CD4-positive, alpha-beta memory T cell (primary cell): Measurements from ENCODE around the gene PDLIM4. TPM values are rescaled to one million over a fixed set of nuclear protein-coding genes. Genes with fewer than 3 reads are reported as not detected.
A peak's percentile ranks its signal among the peaks of the same experiment; 100 is the strongest.

ENCODE experiments used
- CTCF ChIA-PET: fragments of 350-600 bp; sonication (Branson Sonifier 250); formaldehyde crosslinking; loops from one replicate; lab custom pipeline; 2021; ENCODE audit warnings: inconsistent platforms; ENCODE audit not compliant: partially characterized antibody; lab: Charles Lee
- POLR2A ChIA-PET: fragments of 350-600 bp; sonication (Branson Sonifier 250); formaldehyde crosslinking; loops from one replicate; lab custom pipeline; 2021; ENCODE audit not compliant: partially characterized antibody; lab: Charles Lee
- DNase-seq, 5 donors: peaks; one replicate each; pipeline versions ENCODE4 v3.0.0 to v3.0.0-alpha.2; 2020 to 2022; ENCODE audit warnings: mixed read lengths in 1 of 5
- H3K27ac ChIP-seq: one replicate; pipeline ENCODE4 v1.7.0; 2013; ENCODE audit warnings: low read depth, low read length
- H3K27me3 ChIP-seq: 2 replicates; pipeline ENCODE4 v1.7.0; 2013; ENCODE audit warnings: mild to moderate bottlenecking, low read length, moderate library complexity; ENCODE audit not compliant: insufficient read depth
- H3K36me3 ChIP-seq: 2 replicates; pipeline ENCODE4 v1.7.0; 2013; ENCODE audit warnings: mild to moderate bottlenecking, low read length, moderate library complexity; ENCODE audit not compliant: insufficient read depth
- H3K4me1 ChIP-seq: 2 replicates; pipeline ENCODE4 v1.7.0; 2013; ENCODE audit warnings: mild to moderate bottlenecking, low read length, moderate library complexity; ENCODE audit not compliant: insufficient read depth
- H3K4me3 ChIP-seq, 2 donors: one replicate each; pipeline ENCODE4 v1.7.0; 2013; ENCODE audit warnings: low read length in 2 of 2, mild to moderate bottlenecking in 1 of 2
- H3K9me3 ChIP-seq, 2 donors: one replicate each; pipeline ENCODE4 v1.7.0; 2013; ENCODE audit warnings: low read length in 2 of 2, control low read depth in 1 of 2; ENCODE audit not compliant: control insufficient read depth in 1 of 2
- H3K27ac Mint-ChIP-seq, 7 donors: one replicate each; pipeline ENCODE4 v1.8.0; 2020 to 2021; ENCODE audit warnings: mixed read lengths in 7 of 7, mild to moderate bottlenecking in 6 of 7, inconsistent platforms in 3 of 7, moderate library complexity in 3 of 7
- H3K27me3 Mint-ChIP-seq, 2 donors: one replicate each; pipeline ENCODE4 v1.8.0; 2020 to 2021; ENCODE audit warnings: mixed read lengths in 2 of 2
- H3K36me3 Mint-ChIP-seq, 2 donors: one replicate each; pipeline ENCODE4 v1.8.0; 2020 to 2021; ENCODE audit warnings: mixed read lengths in 2 of 2, inconsistent platforms in 1 of 2, mild to moderate bottlenecking in 1 of 2
- H3K4me1 Mint-ChIP-seq, 4 donors: one replicate each; pipeline ENCODE4 v1.8.0; 2020 to 2021; ENCODE audit warnings: mixed read lengths in 4 of 4, mild to moderate bottlenecking in 1 of 4
- H3K4me3 Mint-ChIP-seq, 8 donors: one replicate each; pipeline ENCODE4 v1.8.0; 2020 to 2021; ENCODE audit warnings: mixed read lengths in 8 of 8, mild to moderate bottlenecking in 7 of 8, moderate library complexity in 6 of 8, inconsistent platforms in 3 of 8
- H3K9me3 Mint-ChIP-seq, 8 donors: one replicate each; pipeline ENCODE4 v1.8.0; 2020 to 2021; ENCODE audit warnings: mixed read lengths in 8 of 8, mild to moderate bottlenecking in 5 of 8, inconsistent platforms in 3 of 8, moderate library complexity in 1 of 8
- intact Hi-C: fragments of 100-400 bp; cut with micrococcal nuclease; formaldehyde crosslinking; loops from one replicate; pipeline ENCODE4 v1.15.1; 2023
- polyA plus RNA-seq, 2 donors: library from polyadenylated mRNA; unstranded; fragments of 300-500 nt; fragmentation: Illumina TruSeq; gene quantifications; one replicate each; pipeline ENCODE4 v1.2.3, GENCODE V29; 2021
- total RNA-seq, 2 experiments: library from RNA; stranded (reverse); gene quantifications; one replicate each; pipeline ENCODE4 v1.2.3, GENCODE V29; 2021

The PDLIM4 gene, protein sequence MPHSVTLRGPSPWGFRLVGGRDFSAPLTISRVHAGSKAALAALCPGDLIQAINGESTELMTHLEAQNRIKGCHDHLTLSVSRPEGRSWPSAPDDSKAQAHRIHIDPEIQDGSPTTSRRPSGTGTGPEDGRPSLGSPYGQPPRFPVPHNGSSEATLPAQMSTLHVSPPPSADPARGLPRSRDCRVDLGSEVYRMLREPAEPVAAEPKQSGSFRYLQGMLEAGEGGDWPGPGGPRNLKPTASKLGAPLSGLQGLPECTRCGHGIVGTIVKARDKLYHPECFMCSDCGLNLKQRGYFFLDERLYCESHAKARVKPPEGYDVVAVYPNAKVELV
- not detected for total RNA-seq
- polyA plus RNA-seq = not detected

DNA sequence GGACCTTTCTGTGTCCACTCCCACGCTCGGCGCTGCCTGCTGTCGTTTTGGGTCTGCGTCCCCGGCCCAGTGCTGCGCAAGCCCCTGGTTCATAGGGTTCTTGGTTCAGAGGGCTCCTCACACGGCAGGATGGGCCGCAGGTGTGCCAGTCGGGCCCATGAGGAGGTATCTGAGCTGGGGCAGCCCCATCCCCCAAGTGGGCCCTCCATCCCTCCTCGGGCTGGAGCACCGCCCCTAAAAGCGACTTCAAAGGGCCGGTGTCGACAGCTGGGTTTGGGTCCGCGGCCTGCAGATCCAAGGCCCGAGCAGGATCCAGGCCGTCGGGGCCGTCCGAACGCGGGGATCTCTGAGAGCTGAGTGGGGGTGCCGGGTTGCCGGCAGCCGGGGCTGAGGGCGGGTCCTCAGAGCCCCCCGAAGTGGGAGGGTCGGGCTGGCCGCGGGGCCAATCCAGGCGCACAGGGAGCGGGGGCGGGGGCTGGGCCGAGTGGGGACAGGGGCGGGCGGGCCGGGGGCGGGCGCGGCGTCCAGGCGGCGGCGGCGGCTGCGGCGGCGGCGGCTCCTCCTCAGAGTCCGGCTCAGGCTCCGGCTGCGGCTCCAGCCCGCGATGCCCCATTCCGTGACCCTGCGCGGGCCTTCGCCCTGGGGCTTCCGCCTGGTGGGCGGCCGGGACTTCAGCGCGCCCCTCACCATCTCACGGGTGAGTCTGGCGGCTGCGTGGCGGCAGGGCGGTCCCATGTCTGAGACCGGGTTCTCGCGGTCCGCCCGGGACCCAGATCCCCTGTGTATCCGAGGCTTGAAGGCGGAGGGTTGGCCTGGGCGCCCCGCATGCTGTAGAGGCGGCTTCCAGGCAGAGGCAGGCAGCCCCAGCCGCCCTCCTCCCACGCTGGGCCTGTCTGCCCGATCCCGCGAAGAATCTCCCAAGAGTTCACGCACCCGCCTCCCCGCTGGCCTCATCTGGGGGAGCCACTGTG lies at the start of gene PDLIM4:
TSS of gene PDLIM4 (plus strand) at position 566 of the 971 bp plus-strand sequence. CDS start at position 605, 39 bp downstream.
- H3K4me3 ChIP-seq = no peak within 1 kb of the TSS
- H3K36me3 Mint-ChIP-seq = no peaks in the 10 kb centered on the region
- ChIA-PET CTCF (no interaction called here), POLR2A (no interaction called here)
- peaks cover 4% of the 10 kb centered on the region for H3K27me3 ChIP-seq
- H3K27me3 Mint-ChIP-seq = peaks cover 9 to 22% of the 10 kb centered on the region in 2 donors
- H3K36me3 ChIP-seq = no peaks in the 10 kb centered on the region
- H3K4me1 Mint-ChIP-seq = peaks cover 0 to 4% (median under 1%) of the 10 kb centered on the region in 4 donors
- peak within 1 kb of the TSS in 3 of 8 donors; percentile 43 to 73 (median 57) for H3K4me3 Mint-ChIP-seq
- H3K27ac ChIP-seq = no peak within 1 kb of the TSS
- H3K4me1 ChIP-seq = no peaks in the 10 kb centered on the region
- no peak for DNase-seq
- no peaks in the 10 kb centered on the region for H3K9me3 ChIP-seq
- intact Hi-C loops = no loop called here
- no peaks in the 10 kb centered on the region for H3K9me3 Mint-ChIP-seq
- no peak within 1 kb of the TSS for H3K27ac Mint-ChIP-seq

- Histone ChIP-seq H3K4me1 (no peaks in the 10 kb centered on the region), H3K4me3 (no peak overlapping the region), H3K27me3 (no peaks in the 10 kb centered on the region), H3K9me3 (no peaks in the 10 kb centered on the region), H3K27ac (no peak overlapping the region), H3K36me3 (no peaks in the 10 kb centered on the region)
- H3K36me3 Mint-ChIP-seq = no peaks in the 10 kb centered on the region
- H3K27ac Mint-ChIP-seq = no peak overlapping the region
- H3K4me3 Mint-ChIP-seq = no peak overlapping the region
- H3K4me1 Mint-ChIP-seq = no peaks in the 10 kb centered on the region
- intact Hi-C loops = no loop called here
- H3K27me3 Mint-ChIP-seq = peaks cover 0 to 2% of the 10 kb centered on the region in 2 donors
- no peaks in the 10 kb centered on the region for H3K9me3 Mint-ChIP-seq
- ChIA-PET POLR2A (no interaction called here), CTCF (interaction anchor here (1.4 kb wide), 1 partner anchor 65 kb away, joined by 3 read pairs; no protein-coding TSS in a partner anchor)
- no peak for DNase-seq
These were observed 49.7 kb upstream of the PDLIM4 start for GRCh38 chr5:132207778-132208177.

GRCh38 chr5:132209131-132209530 lies 48.4 kb upstream of the PDLIM4 start:
- CTCF ChIA-PET = interaction anchor here (0.7 to 4.2 kb wide), 2 partner anchors 29 to 30 kb away, joined by 3 to 18 read pairs; no protein-coding TSS in a partner anchor
- H3K27me3 Mint-ChIP-seq = no peaks in the 10 kb centered on the region
- H3K4me3 ChIP-seq = no peak overlapping the region
- POLR2A ChIA-PET = no interaction called here
- H3K4me3 Mint-ChIP-seq = no peak overlapping the region
- no peaks in the 10 kb centered on the region for H3K36me3 Mint-ChIP-seq
- H3K27me3 ChIP-seq = no peaks in the 10 kb centered on the region
- no peak overlapping the region for H3K27ac Mint-ChIP-seq
- no peaks in the 10 kb centered on the region for H3K4me1 Mint-ChIP-seq
- H3K27ac ChIP-seq = no peak overlapping the region
- no peaks in the 10 kb centered on the region for H3K9me3 ChIP-seq
- DNase-seq = no peak
- intact Hi-C loops = no loop called here
- no peaks in the 10 kb centered on the region for H3K36me3 ChIP-seq
- no peaks in the 10 kb centered on the region for H3K9me3 Mint-ChIP-seq
- H3K4me1 ChIP-seq = no peaks in the 10 kb centered on the region

DNA sequence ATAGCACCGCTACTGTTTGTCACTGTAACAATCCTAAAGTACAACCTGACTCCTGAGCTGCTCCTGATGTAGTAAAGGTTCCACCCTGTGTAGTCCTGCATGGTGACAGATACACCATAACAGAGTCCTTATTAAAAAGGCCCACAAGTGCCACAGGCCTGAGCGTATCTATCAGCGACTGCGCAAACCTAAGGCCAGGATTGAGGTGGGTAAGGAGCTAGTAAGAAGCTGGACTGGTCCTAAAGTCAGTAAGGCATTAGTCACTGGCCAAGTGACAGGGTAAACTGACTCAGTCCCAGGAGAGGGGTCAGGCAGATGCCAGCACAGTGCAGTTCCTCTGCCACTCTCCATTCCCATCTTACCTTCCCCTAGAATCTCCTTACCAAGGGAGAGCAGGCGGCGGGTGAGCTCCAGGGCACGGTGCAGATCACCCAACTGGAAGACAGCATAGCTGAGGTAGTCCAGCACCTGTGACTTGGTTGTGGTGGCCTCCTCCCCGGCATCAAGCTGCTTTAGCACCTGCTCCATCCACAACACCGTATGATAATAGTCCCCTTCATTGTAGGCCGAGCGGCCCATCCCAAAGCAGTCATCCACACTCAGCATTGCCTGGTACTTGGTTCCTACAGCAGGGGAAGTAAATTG lies 47.5 kb upstream of the PDLIM4 start:
- Mint-ChIP-seq H3K4me1 (no peaks in the 10 kb centered on the region), H3K36me3 (no peaks in the 10 kb centered on the region), H3K27me3 (no peaks in the 10 kb centered on the region), H3K9me3 (no peaks in the 10 kb centered on the region), H3K27ac (no peak overlapping the region), H3K4me3 (no peak overlapping the region)
- H3K9me3 ChIP-seq = no peaks in the 10 kb centered on the region
- ChIA-PET POLR2A (no interaction called here), CTCF (interaction anchor here (4.2 kb wide), 1 partner anchor 29 kb away, joined by 18 read pairs; no protein-coding TSS in a partner anchor)
- no peaks in the 10 kb centered on the region for H3K36me3 ChIP-seq
- H3K4me3 ChIP-seq = no peak overlapping the region
- no peak for DNase-seq
- H3K27ac ChIP-seq = no peak overlapping the region
- no peaks in the 10 kb centered on the region for H3K4me1 ChIP-seq
- H3K27me3 ChIP-seq = no peaks in the 10 kb centered on the region
- intact Hi-C loops = no loop called here

- H3K36me3 Mint-ChIP-seq = no peaks in the 10 kb centered on the region
- CTCF ChIA-PET = interaction anchor here (1.1 to 4.2 kb wide), 2 partner anchors 28 to 149 kb away, joined by 3 to 18 read pairs; no protein-coding TSS in a partner anchor
- DNase-seq = no peak
- Histone ChIP-seq H3K27me3 (no peaks in the 10 kb centered on the region), H3K36me3 (no peaks in the 10 kb centered on the region), H3K4me1 (no peaks in the 10 kb centered on the region), H3K27ac (no peak overlapping the region), H3K9me3 (no peaks in the 10 kb centered on the region), H3K4me3 (no peak overlapping the region)
- no peaks in the 10 kb centered on the region for H3K9me3 Mint-ChIP-seq
- no peaks in the 10 kb centered on the region for H3K27me3 Mint-ChIP-seq
- intact Hi-C loops = no loop called here
- H3K4me1 Mint-ChIP-seq = no peaks in the 10 kb centered on the region
- H3K27ac Mint-ChIP-seq = no peak overlapping the region
- H3K4me3 Mint-ChIP-seq = no peak overlapping the region
- POLR2A ChIA-PET = no interaction called here
These were observed 46.6 kb upstream of the PDLIM4 start for GRCh38 chr5:132210944-132211343.

GRCh38 chr5:132211787-132212186 lies 45.7 kb upstream of the PDLIM4 start:
- no peak overlapping the region for H3K27ac Mint-ChIP-seq
- no peaks in the 10 kb centered on the region for H3K4me1 Mint-ChIP-seq
- no peak overlapping the region for H3K4me3 Mint-ChIP-seq
- ChIA-PET CTCF (interaction anchor here (0.9 to 4.2 kb wide), 3 partner anchors 12 to 150 kb away, joined by 3 to 18 read pairs (median 3); no protein-coding TSS in a partner anchor), POLR2A (no interaction called here)
- H3K27ac ChIP-seq = no peak overlapping the region
- no peaks in the 10 kb centered on the region for H3K9me3 ChIP-seq
- H3K27me3 Mint-ChIP-seq = no peaks in the 10 kb centered on the region
- H3K9me3 Mint-ChIP-seq = no peaks in the 10 kb centered on the region
- H3K36me3 ChIP-seq = no peaks in the 10 kb centered on the region
- DNase-seq = no peak
- H3K36me3 Mint-ChIP-seq = no peaks in the 10 kb centered on the region
- no peaks in the 10 kb centered on the region for H3K27me3 ChIP-seq
- no peak overlapping the region for H3K4me3 ChIP-seq
- intact Hi-C loops = no loop called here
- no peaks in the 10 kb centered on the region for H3K4me1 ChIP-seq
